SKM-1 (cell line): Measurements from ENCODE around the gene TMEM238L.

Source experiments
- DNase-seq: peaks from one replicate; lab custom pipeline; 2025; ENCODE audit not compliant: unreplicated experiment; lab: John Stamatoyannopoulos, UW

TMEM238L gene

GRCh38 chr17:10748531-10749181 is 55.2 kb downstream of the TMEM238L start:
- DNase-seq, result no peak

- DNase-seq, result no peak
Measured at GRCh38 chr17:10745231-10745630, 58.7 kb downstream of the TMEM238L start.
